Breast epithelium (tissue), 3 donors: ENCODE data around the gene OCLN.

Experiments
- CTCF ChIP-seq, 3 donors: fragments of 450-650 bp; IDR thresholded peaks; one replicate each; pipeline ENCODE4 v1.5.1; 2016 to 2017; ENCODE audit warnings: antibody characterized with exemption in 3 of 3, mild to moderate bottlenecking in 3 of 3, moderate library complexity in 3 of 3
- POLR2A ChIP-seq: fragments of 450-650 bp; IDR thresholded peaks from one replicate; pipeline ENCODE4 v1.6.1; 2016; ENCODE audit warnings: antibody characterized with exemption, mild to moderate bottlenecking, moderate library complexity
- POLR2AphosphoS5 ChIP-seq, 3 donors: sonication (generic); formaldehyde crosslinking; IDR thresholded peaks; one replicate each; pipeline ENCODE4 v1.6.1; 2017; ENCODE audit warnings: antibody characterized with exemption in 3 of 3

GRCh38 chr5:69491027-69491426 lies 1.6 kb upstream of the OCLN start:
- TF ChIP-seq CTCF (IDR thresholded peaks at IDR 0.05) (no peak), POLR2A (no peak), POLR2AphosphoS5 (IDR thresholded peaks at IDR 0.05) (no peak)
